Measurements from ENCODE around the gene VILL. TPM values are rescaled to one million over a fixed set of nuclear protein-coding genes. Genes with fewer than 3 reads are reported as not detected.

Gene VILL
- total and polyA plus RNA-seq, 12 donors = 1.7 to 18.0 (median 7.3) TPM

DNA sequence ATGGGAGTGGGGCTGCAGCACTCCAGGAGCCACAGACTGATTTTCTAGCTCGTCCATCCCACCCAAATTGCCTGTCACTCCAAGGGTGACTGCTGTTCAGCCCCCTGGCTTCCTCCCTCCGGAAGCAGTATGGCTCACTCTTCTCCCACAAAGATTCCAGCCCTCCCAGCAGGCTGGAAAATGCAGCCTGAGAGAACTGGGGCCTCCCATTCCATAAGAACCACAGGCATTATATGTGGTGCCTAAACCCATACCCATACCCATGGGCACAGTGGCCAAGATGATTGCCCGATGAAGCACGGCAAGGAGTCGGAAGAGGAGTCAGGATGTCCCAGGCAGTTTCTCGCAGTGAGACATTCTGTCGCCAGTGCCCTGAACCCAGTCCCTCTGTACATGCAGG, 6.0 kb upstream of the VILL start:
- 87 to 100% (median 91%) methylated on average over 5 to 7 of the region's 7 CpGs for WGBS, 4 donors
- Histone ChIP-seq H3K9me3 (replicated peaks in 1 of 3) (no peaks in the 10 kb centered on the region), H3K27ac (no peak overlapping the region), H3K4me1 (replicated peaks in 1 of 2) (no peaks in the 10 kb centered on the region), H3K4me3 (no peak overlapping the region), H3K27me3 (no peaks in the 10 kb centered on the region), H3K36me3 (replicated peaks in 1 of 2) (peaks cover 0 to 4% of the 10 kb centered on the region in 2 donors)
- intact Hi-C loops (cut with DNase I) = no loop called here
- no peak for TF ChIP-seq POLR2A (IDR thresholded peaks at IDR 0.05)
- TF ChIP-seq, protein P1, sequence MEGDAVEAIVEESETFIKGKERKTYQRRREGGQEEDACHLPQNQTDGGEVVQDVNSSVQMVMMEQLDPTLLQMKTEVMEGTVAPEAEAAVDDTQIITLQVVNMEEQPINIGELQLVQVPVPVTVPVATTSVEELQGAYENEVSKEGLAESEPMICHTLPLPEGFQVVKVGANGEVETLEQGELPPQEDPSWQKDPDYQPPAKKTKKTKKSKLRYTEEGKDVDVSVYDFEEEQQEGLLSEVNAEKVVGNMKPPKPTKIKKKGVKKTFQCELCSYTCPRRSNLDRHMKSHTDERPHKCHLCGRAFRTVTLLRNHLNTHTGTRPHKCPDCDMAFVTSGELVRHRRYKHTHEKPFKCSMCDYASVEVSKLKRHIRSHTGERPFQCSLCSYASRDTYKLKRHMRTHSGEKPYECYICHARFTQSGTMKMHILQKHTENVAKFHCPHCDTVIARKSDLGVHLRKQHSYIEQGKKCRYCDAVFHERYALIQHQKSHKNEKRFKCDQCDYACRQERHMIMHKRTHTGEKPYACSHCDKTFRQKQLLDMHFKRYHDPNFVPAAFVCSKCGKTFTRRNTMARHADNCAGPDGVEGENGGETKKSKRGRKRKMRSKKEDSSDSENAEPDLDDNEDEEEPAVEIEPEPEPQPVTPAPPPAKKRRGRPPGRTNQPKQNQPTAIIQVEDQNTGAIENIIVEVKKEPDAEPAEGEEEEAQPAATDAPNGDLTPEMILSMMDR (IDR thresholded peaks at IDR 0.05) = no peak
- peak in 2 of 7 donors; percentile 8 to 31 for DNase-seq

DNA sequence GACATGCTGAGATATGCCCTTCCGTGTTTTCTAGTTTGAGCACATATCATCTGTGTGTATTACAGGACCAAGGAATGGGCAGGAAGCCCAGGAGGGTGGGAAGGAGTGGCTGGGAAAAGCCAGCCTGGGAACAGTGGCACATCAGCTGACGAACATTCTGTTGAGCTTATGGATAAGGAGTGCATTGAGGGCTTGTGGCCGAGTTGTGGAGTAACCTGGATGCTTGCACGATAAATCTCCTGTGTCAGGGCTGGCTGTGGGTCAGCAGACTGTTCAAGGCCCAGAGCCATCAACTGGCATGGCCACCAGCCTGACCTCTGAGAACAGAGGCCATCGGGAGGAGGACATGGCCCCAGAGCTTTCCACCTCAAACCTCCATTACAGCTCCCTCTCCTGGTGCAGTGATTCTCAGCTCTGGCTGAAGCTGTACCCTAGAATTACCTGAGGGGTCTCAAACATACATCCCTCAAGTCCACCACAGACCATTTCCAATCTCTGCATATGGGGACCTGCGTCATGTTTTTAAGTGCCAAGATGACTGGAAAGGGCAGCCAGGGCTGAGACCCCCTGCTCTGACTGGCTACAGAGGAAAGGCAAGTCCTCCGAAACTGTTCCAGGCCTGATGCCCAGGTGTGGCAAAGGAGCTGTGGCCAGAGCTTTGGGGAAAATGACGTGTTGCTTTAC, 4.8 kb upstream of the VILL start:
- no peaks in the 10 kb centered on the region for H3K4me1 ChIP-seq (replicated peaks in 1 of 2)
- no peaks in the 10 kb centered on the region for H3K27me3 ChIP-seq
- H3K4me3 ChIP-seq = no peak overlapping the region
- peaks cover 0 to 4% of the 10 kb centered on the region in 2 donors for H3K36me3 ChIP-seq (replicated peaks in 1 of 2)
- no peaks in the 10 kb centered on the region for H3K9me3 ChIP-seq (replicated peaks in 1 of 3)
- peak in 3 of 7 donors; percentile 22 to 74 (median 57) for DNase-seq
- no peak overlapping the region for H3K27ac ChIP-seq
- 74 to 80% (median 79%) methylated on average over 8 of the region's 8 CpGs for WGBS, 4 donors
- intact Hi-C loops (cut with DNase I) = no loop called here
- TF ChIP-seq POLR2A (IDR thresholded peaks at IDR 0.05) = no peak
- TF ChIP-seq, protein P1 (IDR thresholded peaks at IDR 0.05) = no peak

DNA sequence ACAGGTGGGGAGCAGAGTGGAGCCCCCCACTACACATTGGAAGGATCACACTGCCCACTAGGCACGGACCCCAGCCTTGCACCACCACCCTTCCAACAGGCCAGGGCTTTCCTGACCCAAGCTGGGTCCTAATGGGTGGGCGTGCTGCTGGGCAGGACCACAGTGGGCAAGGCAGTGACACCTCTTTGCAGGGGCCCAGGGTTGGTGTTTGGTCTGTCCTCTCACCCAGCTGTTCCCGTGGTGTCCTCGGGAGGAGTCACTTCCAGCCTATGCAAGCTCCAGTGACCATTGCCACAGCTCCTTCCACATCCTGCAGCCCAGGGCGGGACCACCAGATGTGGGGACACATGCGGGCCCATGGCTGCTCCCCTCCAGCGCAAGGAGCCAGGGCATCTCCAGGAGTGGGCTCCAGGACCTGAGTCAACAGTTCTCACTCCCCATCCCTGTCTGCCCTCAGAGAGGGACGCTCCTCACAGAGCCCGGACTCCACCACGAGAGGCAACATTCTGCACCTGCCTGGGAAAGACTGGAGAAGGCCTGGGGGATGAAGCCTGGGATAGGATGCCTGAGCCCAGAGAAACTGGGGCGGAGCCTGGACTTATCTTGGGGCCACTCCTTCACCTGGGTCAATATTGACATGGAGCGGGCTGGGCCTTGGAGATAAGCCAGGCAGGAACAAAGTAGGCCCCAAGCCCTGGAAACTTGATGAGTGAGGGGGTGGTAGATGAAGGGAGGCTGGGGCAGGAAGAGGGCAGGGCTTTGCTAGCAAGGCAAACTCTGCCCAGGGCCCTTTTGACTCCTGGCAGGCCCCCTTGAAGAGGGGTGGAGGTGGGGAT, 3.9 kb upstream of the VILL start:
- no peaks in the 10 kb centered on the region for H3K4me1 ChIP-seq (replicated peaks in 1 of 2)
- no peaks in the 10 kb centered on the region for H3K27me3 ChIP-seq
- no peak overlapping the region for H3K27ac ChIP-seq
- H3K4me3 ChIP-seq = no peak overlapping the region
- H3K9me3 ChIP-seq (replicated peaks in 1 of 3) = no peaks in the 10 kb centered on the region
- DNase-seq = peak in 3 of 7 donors; percentile 15 to 18 (median 15)
- intact Hi-C loops (cut with DNase I) = no loop called here
- H3K36me3 ChIP-seq (replicated peaks in 1 of 2) = peaks cover 0 to 4% of the 10 kb centered on the region in 2 donors
- no peak for TF ChIP-seq POLR2A (IDR thresholded peaks at IDR 0.05)
- TF ChIP-seq, protein P1 (IDR thresholded peaks at IDR 0.05) = no peak
- 84 to 92% (median 89%) methylated on average over 6 to 12 of the region's 12 CpGs for WGBS, 4 donors

DNA sequence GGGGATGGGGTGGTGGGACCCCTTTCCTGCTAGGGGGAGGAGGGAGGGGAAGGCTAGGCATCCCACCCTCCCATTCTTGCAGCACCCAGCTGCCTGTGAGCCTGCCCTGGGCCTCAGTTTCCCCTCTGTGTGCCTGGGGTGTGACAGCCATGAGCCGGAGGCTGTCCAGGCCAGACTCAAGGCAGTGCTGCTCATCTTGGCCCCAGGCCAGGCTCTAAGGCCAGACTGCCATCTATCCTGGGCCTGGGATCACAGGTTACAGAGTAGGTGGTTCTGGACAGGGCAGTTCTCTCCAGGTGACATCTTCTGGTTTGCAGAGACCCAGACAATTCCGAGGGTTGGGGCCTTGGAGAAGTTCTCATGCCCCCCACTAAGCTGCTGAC, 3.3 kb upstream of the VILL start:
- no peak overlapping the region for H3K27ac ChIP-seq
- no peaks in the 10 kb centered on the region for H3K4me1 ChIP-seq (replicated peaks in 1 of 2)
- H3K4me3 ChIP-seq = no peak overlapping the region
- DNase-seq = peak in 3 of 7 donors; percentile 10 to 24 (median 18)
- TF ChIP-seq, protein P1 (IDR thresholded peaks at IDR 0.05) = no peak
- no peak for TF ChIP-seq POLR2A (IDR thresholded peaks at IDR 0.05)
- intact Hi-C loops (cut with DNase I) = no loop called here
- no peaks in the 10 kb centered on the region for H3K9me3 ChIP-seq (replicated peaks in 1 of 3)
- peaks cover 0 to 4% of the 10 kb centered on the region in 2 donors for H3K36me3 ChIP-seq (replicated peaks in 1 of 2)
- no peaks in the 10 kb centered on the region for H3K27me3 ChIP-seq
- WGBS, 4 donors = 71 to 100% (median 83%) methylated on average over 1 to 2 of the region's 2 CpGs

Measured in adrenal gland (tissue), 12 donors.